Activated T-cell treated with anti-CD3 and anti-CD28 coated beads, Interleukin-2, amount 50 U/mL, for 72 hours (primary cell): ENCODE results near the gene SMARCAL1. TPM values are rescaled to one million over a fixed set of nuclear protein-coding genes. Genes with fewer than 3 reads are reported as not detected.

Source experiments
- ATAC-seq, 2 donors: fragments of 150-1000 bp; cut with Tn5 transposase; replicated peaks in 1 of 2; 2 replicates each; pipeline ENCODE4 v1.10.0; 2021; ENCODE audit warnings: moderate library complexity in 2 of 2, mild to moderate bottlenecking in 1 of 2
- DNase-seq, 2 donors: peaks; one replicate each; pipeline ENCODE4 v3.0.0; 2021 to 2022; ENCODE audit warnings: mixed read lengths in 1 of 2
- H3K27ac Mint-ChIP-seq: one replicate; pipeline ENCODE4 v1.8.0; 2022; ENCODE audit warnings: mild to moderate bottlenecking, moderate library complexity, mixed read lengths
- H3K27me3 Mint-ChIP-seq: one replicate; pipeline ENCODE4 v1.8.0; 2022; ENCODE audit warnings: low read depth, mixed read lengths
- H3K36me3 Mint-ChIP-seq, 2 donors: one replicate each; pipeline ENCODE4 v1.8.0; 2022; ENCODE audit warnings: mixed read lengths in 2 of 2, mild to moderate bottlenecking in 1 of 2; ENCODE audit not compliant: insufficient read depth in 2 of 2
- H3K4me1 Mint-ChIP-seq: one replicate; pipeline ENCODE4 v1.8.0; 2022; ENCODE audit warnings: low read depth, mixed read lengths
- H3K4me3 Mint-ChIP-seq, 2 donors: one replicate each; pipeline ENCODE4 v1.8.0; 2022; ENCODE audit warnings: mild to moderate bottlenecking in 2 of 2, mixed read lengths in 2 of 2, moderate library complexity in 2 of 2
- H3K9me3 Mint-ChIP-seq, 2 donors: one replicate each; pipeline ENCODE4 v1.8.0; 2022; ENCODE audit warnings: mixed read lengths in 2 of 2
- total RNA-seq, 2 donors: library from RNA; stranded (reverse); gene quantifications; one replicate each; pipeline ENCODE4 v1.2.3, GENCODE V29; 2022

The SMARCAL1 gene
- total RNA-seq, 2 donors from 2014 or later = 30.9 to 32.5 TPM

- Mint-ChIP-seq H3K4me3 (no peak overlapping the region), H3K36me3 (no peaks in the 10 kb centered on the region), H3K27ac (no peak overlapping the region), H3K4me1 (no peaks in the 10 kb centered on the region), H3K9me3 (no peaks in the 10 kb centered on the region), H3K27me3 (peaks cover 23% of the 10 kb centered on the region)
- DNase-seq (peak; percentile 46 to 51), ATAC-seq (peak; percentile 55 to 64)
These were observed 8.2 kb upstream of the SMARCAL1 start for GRCh38 chr2:216404010-216404618.

GRCh38 chr2:216405588-216405987 is 6.7 kb upstream of the SMARCAL1 start:
- Mint-ChIP-seq H3K4me3 (no peak overlapping the region), H3K27me3 (peaks cover 23% of the 10 kb centered on the region), H3K27ac (no peak overlapping the region), H3K9me3 (no peaks in the 10 kb centered on the region), H3K4me1 (no peaks in the 10 kb centered on the region), H3K36me3 (no peaks in the 10 kb centered on the region)
- DNase-seq = no peak
- ATAC-seq = no peak

GRCh38 chr2:216406826-216407225 is 5.5 kb upstream of the SMARCAL1 start:
- DNase-seq (no peak), ATAC-seq (no peak)
- Mint-ChIP-seq H3K4me3 (no peak overlapping the region), H3K27ac (no peak overlapping the region), H3K36me3 (no peaks in the 10 kb centered on the region), H3K27me3 (peaks cover 23% of the 10 kb centered on the region), H3K4me1 (peaks cover 5% of the 10 kb centered on the region), H3K9me3 (no peaks in the 10 kb centered on the region)

GRCh38 chr2:216408426-216409290 is 3.6 kb upstream of the SMARCAL1 start:
- Mint-ChIP-seq H3K36me3 (no peaks in the 10 kb centered on the region), H3K27ac (no peak overlapping the region), H3K4me3 (no peak overlapping the region), H3K4me1 (peaks cover 13% of the 10 kb centered on the region), H3K9me3 (no peaks in the 10 kb centered on the region), H3K27me3 (peaks cover 23% of the 10 kb centered on the region)
- DNase-seq (no peak), ATAC-seq (no peak)

- Mint-ChIP-seq H3K4me3 (no peak overlapping the region), H3K27ac (no peak overlapping the region), H3K4me1 (peaks cover 15% of the 10 kb centered on the region), H3K9me3 (no peaks in the 10 kb centered on the region), H3K36me3 (peaks cover 0 to 3% of the 10 kb centered on the region in 2 donors), H3K27me3 (peaks cover 23% of the 10 kb centered on the region)
- DNase-seq (no peak), ATAC-seq (no peak)
These were observed 1.7 kb upstream of the SMARCAL1 start for GRCh38 chr2:216410550-216410949.

GRCh38 chr2:216413882-216414281 is 1.6 kb downstream of the SMARCAL1 start:
- no peak for DNase-seq
- ATAC-seq = no peak
- H3K27ac Mint-ChIP-seq = peak overlapping the region; percentile 83
- H3K4me1 Mint-ChIP-seq = peaks cover 32% of the 10 kb centered on the region
- peaks cover 1 to 7% of the 10 kb centered on the region in 2 donors for H3K36me3 Mint-ChIP-seq
- H3K4me3 Mint-ChIP-seq = peak overlapping the region; percentile 97
- H3K27me3 Mint-ChIP-seq = no peaks in the 10 kb centered on the region
- no peaks in the 10 kb centered on the region for H3K9me3 Mint-ChIP-seq

GRCh38 chr2:216414772-216415319 is 2.6 kb downstream of the SMARCAL1 start:
- Mint-ChIP-seq H3K27me3 (no peaks in the 10 kb centered on the region), H3K4me1 (peaks cover 32% of the 10 kb centered on the region), H3K36me3 (peaks cover 1 to 7% of the 10 kb centered on the region in 2 donors), H3K9me3 (no peaks in the 10 kb centered on the region), H3K27ac (no peak overlapping the region), H3K4me3 (no peak overlapping the region)
- no peak for DNase-seq
- ATAC-seq = no peak

- Mint-ChIP-seq H3K4me1 (peaks cover 32% of the 10 kb centered on the region), H3K36me3 (peaks cover 3 to 13% of the 10 kb centered on the region in 2 donors), H3K27me3 (no peaks in the 10 kb centered on the region), H3K4me3 (no peak overlapping the region), H3K9me3 (no peaks in the 10 kb centered on the region), H3K27ac (no peak overlapping the region)
- no peak for DNase-seq
- ATAC-seq = no peak
These were observed 3.3 kb downstream of the SMARCAL1 start for GRCh38 chr2:216415541-216415940.

GRCh38 chr2:216416571-216417307 is 4.5 kb downstream of the SMARCAL1 start:
- no peak overlapping the region for H3K27ac Mint-ChIP-seq
- no peaks in the 10 kb centered on the region for H3K27me3 Mint-ChIP-seq
- H3K4me1 Mint-ChIP-seq = peaks cover 28% of the 10 kb centered on the region
- H3K4me3 Mint-ChIP-seq = no peak overlapping the region
- DNase-seq = no peak
- no peak for ATAC-seq
- H3K9me3 Mint-ChIP-seq = no peaks in the 10 kb centered on the region
- peaks cover 3 to 16% of the 10 kb centered on the region in 2 donors for H3K36me3 Mint-ChIP-seq

- Mint-ChIP-seq H3K27me3 (no peaks in the 10 kb centered on the region), H3K4me1 (peaks cover 17% of the 10 kb centered on the region), H3K4me3 (no peak overlapping the region), H3K36me3 (peaks cover 8 to 20% of the 10 kb centered on the region in 2 donors), H3K27ac (peak overlapping the region; percentile 17), H3K9me3 (no peaks in the 10 kb centered on the region)
- DNase-seq (no peak), ATAC-seq (no peak)
These were observed 6.7 kb downstream of the SMARCAL1 start for GRCh38 chr2:216418981-216419380.

GRCh38 chr2:216420367-216421101 is 8.2 kb downstream of the SMARCAL1 start:
- no peak overlapping the region for H3K4me3 Mint-ChIP-seq
- DNase-seq (no peak), ATAC-seq (no peak)
- H3K27ac Mint-ChIP-seq = no peak overlapping the region
- H3K36me3 Mint-ChIP-seq = peaks cover 17 to 26% of the 10 kb centered on the region in 2 donors
- peaks cover 17% of the 10 kb centered on the region for H3K4me1 Mint-ChIP-seq
- peaks cover 0 to 2% of the 10 kb centered on the region in 2 donors for H3K9me3 Mint-ChIP-seq
- H3K27me3 Mint-ChIP-seq = no peaks in the 10 kb centered on the region

- ATAC-seq (no peak), DNase-seq (no peak)
- Mint-ChIP-seq H3K27ac (no peak overlapping the region), H3K4me1 (peaks cover 6% of the 10 kb centered on the region), H3K27me3 (no peaks in the 10 kb centered on the region), H3K36me3 (peaks cover 18 to 25% of the 10 kb centered on the region in 2 donors), H3K4me3 (no peak overlapping the region), H3K9me3 (peaks cover 0 to 2% of the 10 kb centered on the region in 2 donors)
These were observed 10.8 kb downstream of the SMARCAL1 start for GRCh38 chr2:216423071-216423470.
